Measurements from ENCODE around the gene SGIP1.

SGIP1 gene

GRCh38 chr1:66517959-66518358 lies 16.0 kb upstream of the SGIP1 start:
- TF ChIP-seq CTCF (conservative IDR thresholded peaks at IDR 0.05; ENCODE audit: low read depth): no peak
- DNase-seq (ENCODE audit: low spot score): no peak
- CTCF ChIA-PET: interaction anchor here (0.7 kb wide), 1 partner anchor 10 kb away, joined by 3 read pairs; no protein-coding TSS in a partner anchor

GRCh38 chr1:66518654-66519053 lies 15.3 kb upstream of the SGIP1 start:
- no peak for TF ChIP-seq CTCF (conservative IDR thresholded peaks at IDR 0.05; ENCODE audit: low read depth)
- ChIA-PET CTCF (interaction anchor here (0.7 kb wide), 1 partner anchor 9 kb away, joined by 3 read pairs; no protein-coding TSS in a partner anchor), POLR2A (ENCODE audit: low non-redundant PET) (no interaction called here)
- no peak for DNase-seq (ENCODE audit: low spot score)
- H3K27ac ChIP-seq: no peak overlapping the region

More at GRCh38 chr1:66517959-66518358, 16.0 kb upstream of the SGIP1 start:
- H3K27ac ChIP-seq: no peak overlapping the region
- POLR2A ChIA-PET (ENCODE audit: low non-redundant PET): no interaction called here

GRCh38 chr1:66519992-66520391 lies 14.0 kb upstream of the SGIP1 start:
- DNase-seq (ENCODE audit: low spot score): no peak
- ChIA-PET CTCF (no interaction called here), POLR2A (ENCODE audit: low non-redundant PET) (no interaction called here)
- no peak for TF ChIP-seq CTCF (conservative IDR thresholded peaks at IDR 0.05; ENCODE audit: low read depth)
- H3K27ac ChIP-seq: no peak overlapping the region

- TF ChIP-seq CTCF (conservative IDR thresholded peaks at IDR 0.05; ENCODE audit: low read depth): no peak
- H3K27ac ChIP-seq: no peak overlapping the region
- ChIA-PET POLR2A (ENCODE audit: low non-redundant PET) (no interaction called here), CTCF (no interaction called here)
- DNase-seq (ENCODE audit: low spot score): no peak
Observed at GRCh38 chr1:66520655-66521054, 13.3 kb upstream of the SGIP1 start.

GRCh38 chr1:66521721-66522365 lies 12.1 kb upstream of the SGIP1 start:
- no peak for TF ChIP-seq CTCF (conservative IDR thresholded peaks at IDR 0.05; ENCODE audit: low read depth)
- ChIA-PET POLR2A (ENCODE audit: low non-redundant PET) (no interaction called here), CTCF (no interaction called here)
- DNase-seq (ENCODE audit: low spot score): peak; percentile 82
- H3K27ac ChIP-seq: no peak overlapping the region

- no peak for DNase-seq (ENCODE audit: low spot score)
- no peak for TF ChIP-seq CTCF (conservative IDR thresholded peaks at IDR 0.05; ENCODE audit: low read depth)
- ChIA-PET POLR2A (ENCODE audit: low non-redundant PET) (no interaction called here), CTCF (no interaction called here)
- H3K27ac ChIP-seq: no peak overlapping the region
Observed at GRCh38 chr1:66523562-66523961, 10.4 kb upstream of the SGIP1 start.

Data from RWPE1 (cell line).